CD4-positive, alpha-beta memory T cell (primary cell): Measurements from ENCODE around the gene BCR. TPM values are rescaled to one million over a fixed set of nuclear protein-coding genes. Genes with fewer than 3 reads are reported as not detected.

Source experiments
- CTCF ChIA-PET: fragments of 350-600 bp; sonication (Branson Sonifier 250); formaldehyde crosslinking; loops from one replicate; lab custom pipeline; 2021; ENCODE audit warnings: inconsistent platforms; ENCODE audit not compliant: partially characterized antibody; lab: Charles Lee
- POLR2A ChIA-PET: fragments of 350-600 bp; sonication (Branson Sonifier 250); formaldehyde crosslinking; loops from one replicate; lab custom pipeline; 2021; ENCODE audit not compliant: partially characterized antibody; lab: Charles Lee
- DNase-seq, 5 donors: peaks; one replicate each; pipeline versions ENCODE4 v3.0.0 to v3.0.0-alpha.2; 2020 to 2022; ENCODE audit warnings: mixed read lengths in 1 of 5
- H3K27ac ChIP-seq: one replicate; pipeline ENCODE4 v1.7.0; 2013; ENCODE audit warnings: low read depth, low read length
- H3K27me3 ChIP-seq: 2 replicates; pipeline ENCODE4 v1.7.0; 2013; ENCODE audit warnings: mild to moderate bottlenecking, low read length, moderate library complexity; ENCODE audit not compliant: insufficient read depth
- H3K36me3 ChIP-seq: 2 replicates; pipeline ENCODE4 v1.7.0; 2013; ENCODE audit warnings: mild to moderate bottlenecking, low read length, moderate library complexity; ENCODE audit not compliant: insufficient read depth
- H3K4me1 ChIP-seq: 2 replicates; pipeline ENCODE4 v1.7.0; 2013; ENCODE audit warnings: mild to moderate bottlenecking, low read length, moderate library complexity; ENCODE audit not compliant: insufficient read depth
- H3K4me3 ChIP-seq, 2 donors: one replicate each; pipeline ENCODE4 v1.7.0; 2013; ENCODE audit warnings: low read length in 2 of 2, mild to moderate bottlenecking in 1 of 2
- H3K9me3 ChIP-seq, 2 donors: one replicate each; pipeline ENCODE4 v1.7.0; 2013; ENCODE audit warnings: low read length in 2 of 2, control low read depth in 1 of 2; ENCODE audit not compliant: control insufficient read depth in 1 of 2
- H3K27ac Mint-ChIP-seq, 7 donors: one replicate each; pipeline ENCODE4 v1.8.0; 2020 to 2021; ENCODE audit warnings: mixed read lengths in 7 of 7, mild to moderate bottlenecking in 6 of 7, inconsistent platforms in 3 of 7, moderate library complexity in 3 of 7
- H3K27me3 Mint-ChIP-seq, 2 donors: one replicate each; pipeline ENCODE4 v1.8.0; 2020 to 2021; ENCODE audit warnings: mixed read lengths in 2 of 2
- H3K36me3 Mint-ChIP-seq, 2 donors: one replicate each; pipeline ENCODE4 v1.8.0; 2020 to 2021; ENCODE audit warnings: mixed read lengths in 2 of 2, inconsistent platforms in 1 of 2, mild to moderate bottlenecking in 1 of 2
- H3K4me1 Mint-ChIP-seq, 4 donors: one replicate each; pipeline ENCODE4 v1.8.0; 2020 to 2021; ENCODE audit warnings: mixed read lengths in 4 of 4, mild to moderate bottlenecking in 1 of 4
- H3K4me3 Mint-ChIP-seq, 8 donors: one replicate each; pipeline ENCODE4 v1.8.0; 2020 to 2021; ENCODE audit warnings: mixed read lengths in 8 of 8, mild to moderate bottlenecking in 7 of 8, moderate library complexity in 6 of 8, inconsistent platforms in 3 of 8
- H3K9me3 Mint-ChIP-seq, 8 donors: one replicate each; pipeline ENCODE4 v1.8.0; 2020 to 2021; ENCODE audit warnings: mixed read lengths in 8 of 8, mild to moderate bottlenecking in 5 of 8, inconsistent platforms in 3 of 8, moderate library complexity in 1 of 8
- intact Hi-C: fragments of 100-400 bp; cut with micrococcal nuclease; formaldehyde crosslinking; loops from one replicate; pipeline ENCODE4 v1.15.1; 2023
- polyA plus RNA-seq, 2 donors: library from polyadenylated mRNA; unstranded; fragments of 300-500 nt; fragmentation: Illumina TruSeq; gene quantifications; one replicate each; pipeline ENCODE4 v1.2.3, GENCODE V29; 2021
- total RNA-seq, 2 experiments: library from RNA; stranded (reverse); gene quantifications; one replicate each; pipeline ENCODE4 v1.2.3, GENCODE V29; 2021

Gene BCR
- total and polyA plus RNA-seq, 4 experiments from 2014 or later = 3.3 to 75.6 (median 51.2) TPM

DNA sequence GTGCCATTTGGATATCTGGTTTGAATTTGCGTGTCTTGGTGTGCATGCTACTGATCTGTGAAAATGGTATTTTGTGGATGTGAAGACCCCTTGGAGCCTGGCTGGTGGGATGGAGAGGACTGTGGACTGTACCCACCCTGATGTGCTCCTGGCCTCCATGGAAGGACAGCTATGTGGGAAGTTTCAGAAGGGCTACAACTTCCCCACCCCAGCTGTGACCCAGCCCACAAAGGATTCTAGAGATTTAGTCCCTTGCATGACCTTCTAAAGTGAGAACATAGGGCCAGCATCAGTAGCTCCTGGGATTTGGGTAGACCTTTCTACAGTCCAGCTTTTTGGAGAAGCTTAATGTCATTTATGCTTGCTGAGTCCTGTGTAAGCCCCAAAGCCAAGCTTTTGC lies 173.4 kb downstream of the BCR start:
- H3K27ac Mint-ChIP-seq = no peak overlapping the region
- DNase-seq = no peak
- no peaks in the 10 kb centered on the region for H3K9me3 Mint-ChIP-seq

DNA sequence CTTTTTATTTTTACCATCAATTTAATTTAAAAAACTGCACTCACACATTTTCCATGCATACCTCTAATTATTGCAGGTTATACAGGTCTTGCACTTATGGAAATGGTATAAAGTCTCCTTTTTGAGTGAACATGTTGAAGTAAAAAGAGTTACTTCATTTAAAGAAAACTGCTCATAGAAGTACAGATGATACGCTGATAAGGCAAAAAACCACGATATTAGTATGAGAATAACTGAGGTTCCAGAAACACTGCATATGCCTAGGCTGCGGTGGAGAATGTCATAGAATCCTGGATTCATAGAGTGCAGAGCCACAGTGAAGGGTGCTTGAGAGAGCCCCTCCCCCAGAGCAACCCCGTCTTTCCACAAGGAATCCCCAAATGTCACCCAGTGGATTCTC lies 175.8 kb downstream of the BCR start:
- H3K27me3 Mint-ChIP-seq = peaks cover 3 to 8% of the 10 kb centered on the region in 2 donors
- H3K9me3 Mint-ChIP-seq = no peaks in the 10 kb centered on the region
- H3K4me3 ChIP-seq = no peak overlapping the region
- H3K27ac Mint-ChIP-seq = no peak overlapping the region
- H3K9me3 ChIP-seq = no peaks in the 10 kb centered on the region
- H3K27ac ChIP-seq = no peak overlapping the region
- no peaks in the 10 kb centered on the region for H3K36me3 Mint-ChIP-seq
- CTCF ChIA-PET = no interaction called here
- POLR2A ChIA-PET = no interaction called here
- no peaks in the 10 kb centered on the region for H3K4me1 ChIP-seq
- H3K4me3 Mint-ChIP-seq = no peak overlapping the region
- no peak for DNase-seq
- no peaks in the 10 kb centered on the region for H3K36me3 ChIP-seq
- H3K4me1 Mint-ChIP-seq = peaks cover 0 to 3% (median 0%) of the 10 kb centered on the region in 4 donors
- no peaks in the 10 kb centered on the region for H3K27me3 ChIP-seq
- intact Hi-C loops = no loop called here

More for the DNA sequence above, 173.4 kb downstream of the BCR start:
- POLR2A ChIA-PET = no interaction called here
- H3K4me3 Mint-ChIP-seq = no peak overlapping the region
- Histone ChIP-seq H3K27ac (no peak overlapping the region), H3K4me1 (no peaks in the 10 kb centered on the region), H3K9me3 (no peaks in the 10 kb centered on the region), H3K27me3 (no peaks in the 10 kb centered on the region), H3K4me3 (no peak overlapping the region), H3K36me3 (no peaks in the 10 kb centered on the region)
- H3K27me3 Mint-ChIP-seq = peaks cover 10 to 14% of the 10 kb centered on the region in 2 donors
- H3K4me1 Mint-ChIP-seq = peaks cover 0 to 3% (median 0%) of the 10 kb centered on the region in 4 donors
- H3K36me3 Mint-ChIP-seq = no peaks in the 10 kb centered on the region
- CTCF ChIA-PET = interaction anchor here (1.3 kb wide), 1 partner anchor 63 kb away, joined by 4 read pairs; no protein-coding TSS in a partner anchor
- intact Hi-C loops = no loop called here

DNA sequence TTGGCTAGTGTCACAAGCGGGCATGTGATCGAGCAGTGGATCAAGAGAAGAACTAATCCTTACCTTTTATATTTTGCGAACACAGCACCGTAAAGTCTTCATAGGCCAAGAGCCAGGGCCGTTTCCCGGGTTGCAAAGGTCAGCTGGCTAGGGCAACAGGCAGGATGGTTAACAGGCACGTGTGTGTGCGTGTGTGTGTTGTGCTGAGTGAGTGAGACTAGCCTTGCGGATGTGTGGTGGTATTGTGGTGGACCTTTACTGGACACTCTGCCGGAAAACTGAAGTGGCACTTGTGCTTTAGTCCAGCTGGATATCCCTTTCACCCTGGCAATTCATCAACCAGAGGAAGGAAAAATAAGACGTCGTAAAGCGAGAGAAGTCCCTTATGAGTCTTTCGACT lies 176.7 kb downstream of the BCR start:
- no peaks in the 10 kb centered on the region for H3K9me3 ChIP-seq
- H3K36me3 ChIP-seq = no peaks in the 10 kb centered on the region
- Mint-ChIP-seq H3K36me3 (no peaks in the 10 kb centered on the region), H3K4me3 (no peak overlapping the region), H3K4me1 (peaks cover 0 to 3% (median 0%) of the 10 kb centered on the region in 4 donors), H3K9me3 (no peaks in the 10 kb centered on the region), H3K27ac (no peak overlapping the region), H3K27me3 (peaks cover 3 to 12% of the 10 kb centered on the region in 2 donors)
- intact Hi-C loops = no loop called here
- DNase-seq = no peak
- no peak overlapping the region for H3K27ac ChIP-seq
- no peak overlapping the region for H3K4me3 ChIP-seq
- ChIA-PET POLR2A (no interaction called here), CTCF (no interaction called here)
- H3K4me1 ChIP-seq = no peaks in the 10 kb centered on the region
- H3K27me3 ChIP-seq = no peaks in the 10 kb centered on the region

DNA sequence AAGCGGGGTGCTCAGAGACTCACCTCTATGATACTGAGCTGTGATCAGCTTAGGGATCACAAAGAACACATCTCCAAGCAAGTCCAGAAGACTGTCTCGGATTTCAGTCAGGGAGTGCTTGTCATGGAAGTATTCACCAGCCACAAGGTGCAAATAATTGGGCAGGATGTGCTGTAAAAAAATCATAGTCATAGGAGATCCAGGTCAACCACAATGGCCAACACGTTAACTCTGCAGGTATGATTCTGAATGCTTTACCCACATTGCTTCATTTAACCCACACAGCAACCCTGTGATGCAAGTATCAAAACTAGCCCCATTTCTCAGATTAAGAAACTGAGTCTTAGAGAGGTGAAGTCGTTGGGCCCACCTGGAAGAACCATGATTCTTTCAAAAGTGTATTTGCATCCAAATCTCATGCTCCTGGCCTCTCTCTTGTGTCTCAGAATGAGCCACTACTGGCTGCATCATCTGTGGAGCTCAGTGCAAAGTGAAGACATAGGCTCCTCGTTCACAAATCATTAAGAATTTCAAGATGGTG lies 179.3 kb downstream of the BCR start:
- H3K27ac ChIP-seq = no peak overlapping the region
- H3K36me3 Mint-ChIP-seq = no peaks in the 10 kb centered on the region
- CTCF ChIA-PET = no interaction called here

DNA sequence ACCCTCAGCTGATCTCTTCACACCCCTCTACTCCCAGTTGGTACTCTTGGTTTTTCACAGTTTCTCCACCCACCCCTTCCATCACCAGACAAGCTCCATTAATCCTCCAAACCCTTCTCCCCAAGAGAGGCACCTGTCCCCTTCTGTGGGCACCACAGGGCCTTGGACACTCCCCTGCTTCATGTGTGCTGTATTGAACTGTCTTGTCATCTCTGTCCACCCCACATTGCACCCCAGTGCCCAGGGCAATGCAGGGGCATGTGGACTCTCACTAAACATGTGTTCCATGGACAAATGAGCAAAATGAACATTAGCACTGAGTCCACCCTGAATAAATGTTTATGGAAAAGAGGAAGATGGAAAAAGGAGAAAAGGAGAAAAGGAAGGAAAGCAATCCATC lies 181.4 kb downstream of the BCR start:
- Mint-ChIP-seq H3K36me3 (no peaks in the 10 kb centered on the region), H3K27me3 (peaks cover 5 to 6% of the 10 kb centered on the region in 2 donors), H3K4me1 (no peaks in the 10 kb centered on the region), H3K4me3 (no peak overlapping the region), H3K27ac (no peak overlapping the region), H3K9me3 (no peaks in the 10 kb centered on the region)
- Histone ChIP-seq H3K27ac (no peak overlapping the region), H3K36me3 (no peaks in the 10 kb centered on the region), H3K4me1 (no peaks in the 10 kb centered on the region), H3K4me3 (no peak overlapping the region), H3K9me3 (no peaks in the 10 kb centered on the region), H3K27me3 (no peaks in the 10 kb centered on the region)
- CTCF ChIA-PET = no interaction called here
- intact Hi-C loops = no loop called here
- POLR2A ChIA-PET = no interaction called here
- DNase-seq = no peak

More for the DNA sequence above, 179.3 kb downstream of the BCR start:
- Mint-ChIP-seq H3K27ac (no peak overlapping the region), H3K27me3 (peaks cover 3 to 6% of the 10 kb centered on the region in 2 donors), H3K9me3 (no peaks in the 10 kb centered on the region), H3K4me1 (no peaks in the 10 kb centered on the region), H3K4me3 (no peak overlapping the region)
- Histone ChIP-seq H3K4me3 (no peak overlapping the region), H3K27me3 (no peaks in the 10 kb centered on the region), H3K4me1 (no peaks in the 10 kb centered on the region), H3K36me3 (no peaks in the 10 kb centered on the region), H3K9me3 (no peaks in the 10 kb centered on the region)
- intact Hi-C loops = no loop called here
- POLR2A ChIA-PET = no interaction called here
- DNase-seq = no peak

DNA sequence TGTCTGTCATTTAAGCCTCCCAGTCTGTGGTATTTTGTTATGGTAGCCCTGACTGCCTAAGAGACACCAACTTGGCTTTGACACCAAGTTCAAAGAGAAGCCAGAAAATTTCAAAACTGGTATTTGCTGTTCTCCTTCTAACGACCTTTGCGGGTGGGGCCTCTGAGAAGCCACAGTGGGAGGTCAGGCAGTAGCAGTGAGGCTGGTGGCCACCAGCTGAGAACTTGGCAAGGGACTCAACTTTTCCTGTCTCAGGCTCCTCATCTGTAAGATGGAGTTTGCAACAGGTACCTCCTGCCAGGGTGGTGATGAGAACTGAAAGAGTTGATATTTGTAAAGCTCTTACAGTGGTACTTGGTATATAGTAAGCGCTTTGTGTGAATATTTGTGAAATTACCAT lies 183.4 kb downstream of the BCR start:
- Mint-ChIP-seq H3K27ac (no peak overlapping the region), H3K27me3 (peaks cover 8 to 17% of the 10 kb centered on the region in 2 donors), H3K4me3 (no peak overlapping the region), H3K4me1 (no peaks in the 10 kb centered on the region), H3K9me3 (no peaks in the 10 kb centered on the region), H3K36me3 (no peaks in the 10 kb centered on the region)
- POLR2A ChIA-PET = no interaction called here
- Histone ChIP-seq H3K9me3 (no peaks in the 10 kb centered on the region), H3K4me1 (no peaks in the 10 kb centered on the region), H3K36me3 (no peaks in the 10 kb centered on the region), H3K27ac (no peak overlapping the region), H3K27me3 (no peaks in the 10 kb centered on the region), H3K4me3 (no peak overlapping the region)
- CTCF ChIA-PET = no interaction called here
- intact Hi-C loops = no loop called here
- DNase-seq = no peak

DNA sequence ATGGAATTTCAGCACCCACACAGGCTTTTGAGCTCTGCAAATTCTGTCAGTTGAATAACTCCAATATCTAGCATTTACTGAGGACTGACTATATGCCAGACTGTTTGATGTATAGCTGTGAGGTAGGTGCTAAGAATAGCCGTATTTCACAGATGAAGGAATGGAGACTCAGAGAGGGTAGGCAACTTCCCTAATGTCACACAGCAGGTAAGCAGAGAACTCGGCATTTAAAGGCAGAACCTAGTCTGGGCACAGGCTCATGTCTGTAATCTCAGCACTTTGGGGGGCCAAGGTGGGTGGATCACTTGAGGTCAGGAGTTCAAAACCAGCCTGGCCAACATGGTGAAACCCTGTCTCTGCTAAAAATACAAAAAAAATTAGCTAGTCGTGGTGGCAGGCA lies 184.1 kb downstream of the BCR start:
- no peaks in the 10 kb centered on the region for H3K9me3 ChIP-seq
- intact Hi-C loops = no loop called here
- CTCF ChIA-PET = no interaction called here
- no peaks in the 10 kb centered on the region for H3K36me3 Mint-ChIP-seq
- peaks cover 7 to 20% of the 10 kb centered on the region in 2 donors for H3K27me3 Mint-ChIP-seq
- no peaks in the 10 kb centered on the region for H3K27me3 ChIP-seq
- no peak overlapping the region for H3K27ac ChIP-seq
- H3K4me1 ChIP-seq = no peaks in the 10 kb centered on the region
- no peaks in the 10 kb centered on the region for H3K9me3 Mint-ChIP-seq
- no peak overlapping the region for H3K27ac Mint-ChIP-seq
- H3K4me3 ChIP-seq = no peak overlapping the region
- no peak overlapping the region for H3K4me3 Mint-ChIP-seq
- no peaks in the 10 kb centered on the region for H3K36me3 ChIP-seq
- POLR2A ChIA-PET = no interaction called here
- no peaks in the 10 kb centered on the region for H3K4me1 Mint-ChIP-seq
- DNase-seq = no peak

DNA sequence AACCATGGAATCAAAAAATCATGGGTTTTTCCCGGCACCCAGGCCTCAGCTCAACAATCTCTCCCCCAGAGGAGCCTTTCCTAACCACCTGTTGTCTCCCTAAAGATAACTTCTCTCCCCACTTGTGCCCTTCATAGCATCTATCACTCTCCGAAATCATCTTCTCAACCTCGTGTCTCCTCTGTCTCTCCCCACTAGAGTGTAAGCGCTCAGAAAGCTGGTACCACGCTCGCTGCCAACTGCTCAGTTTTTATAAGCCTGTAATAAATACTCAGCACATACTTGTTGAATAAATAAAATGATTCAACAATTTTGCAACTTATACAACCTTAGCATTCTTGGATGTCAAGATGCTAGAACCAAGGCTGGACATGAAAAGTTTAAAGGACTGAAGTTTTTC lies 185.2 kb downstream of the BCR start:
- no peak overlapping the region for H3K27ac Mint-ChIP-seq
- POLR2A ChIA-PET = no interaction called here
- Histone ChIP-seq H3K36me3 (no peaks in the 10 kb centered on the region), H3K27me3 (no peaks in the 10 kb centered on the region), H3K4me3 (no peak overlapping the region), H3K9me3 (no peaks in the 10 kb centered on the region), H3K4me1 (no peaks in the 10 kb centered on the region), H3K27ac (no peak overlapping the region)
- CTCF ChIA-PET = no interaction called here
- no peak overlapping the region for H3K4me3 Mint-ChIP-seq
- H3K27me3 Mint-ChIP-seq = peaks cover 11 to 27% of the 10 kb centered on the region in 2 donors
- no peaks in the 10 kb centered on the region for H3K4me1 Mint-ChIP-seq
- intact Hi-C loops = no loop called here
- no peak for DNase-seq
- H3K36me3 Mint-ChIP-seq = no peaks in the 10 kb centered on the region
- no peaks in the 10 kb centered on the region for H3K9me3 Mint-ChIP-seq
